ENCODE measurements around the gene RAB40C.

- TF ChIP-seq POLR2AphosphoS5 (IDR thresholded peaks at IDR 0.05; ENCODE audit: borderline replicate concordance, low read depth, low read length) (no peak), EZH2 (IDR thresholded peaks at IDR 0.05) (no peak), FOXP2 (optimal IDR thresholded peaks at IDR 0.05; ENCODE audit: control extremely low read depth, extremely low read length, insufficient read depth) (no peak)
Measured at GRCh38 chr16:610513-611381, 20.9 kb downstream of the RAB40C start.
